Measurements from ENCODE around the gene LMO3. TPM values are rescaled to one million over a fixed set of nuclear protein-coding genes. Genes with fewer than 3 reads are reported as not detected.

The LMO3 gene
- total RNA-seq, 1 experiment from 2014 or later = 0.34 TPM

DNA sequence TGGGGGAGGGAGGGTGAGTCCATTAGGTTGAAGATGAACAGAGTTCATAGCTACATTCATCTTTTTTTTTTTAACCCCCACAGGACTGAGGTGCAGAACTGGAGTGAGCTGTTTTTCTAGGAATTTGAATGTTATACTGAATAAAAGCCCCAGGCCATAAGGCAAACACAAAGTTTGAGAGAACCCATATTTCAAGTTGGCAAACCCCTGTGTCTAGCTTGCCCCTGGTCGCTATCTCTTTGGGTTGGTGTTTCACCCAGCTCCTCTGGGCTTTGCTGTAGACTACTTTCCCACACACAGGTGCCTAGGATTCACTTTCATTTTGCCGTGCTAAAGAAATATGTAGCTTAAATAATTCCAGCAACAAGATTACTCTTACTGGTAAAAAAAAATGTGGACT lies 5.2 kb upstream of the LMO3 start:
- POLR2A ChIA-PET = no interaction called here
- no TSS peak for BruUV-seq (replicated peaks)
- Histone ChIP-seq H3K4me2 (ENCODE audit: low read length) (no peak overlapping the region), H3K27me3 (ENCODE audit: insufficient read depth, low read length) (no peaks in the 10 kb centered on the region), H3K4me3 (replicated peaks in 1 of 2; ENCODE audit: low read depth in 1 of 2, low read length in 2 of 2) (no peak overlapping the region), H3K79me2 (ENCODE audit: insufficient read depth, low read length) (no peaks in the 10 kb centered on the region), H3K9me3 (ENCODE audit: control insufficient read depth in 1 of 2, insufficient read depth in 1 of 2, low read depth in 1 of 2, low read length in 2 of 2) (no peaks in the 10 kb centered on the region), H2AFZ (ENCODE audit: low read depth, low read length, poor library complexity, severe bottlenecking) (no peak overlapping the region), H3K27ac (ENCODE audit: low read depth, low read length) (no peak overlapping the region), H4K20me1 (ENCODE audit: insufficient read depth) (no peaks in the 10 kb centered on the region), H3K4me1 (ENCODE audit: control insufficient read depth in 1 of 2, insufficient read depth in 2 of 2, low read length in 2 of 2) (no peaks in the 10 kb centered on the region), H3K9ac (ENCODE audit: low read length) (no peak overlapping the region), H3K9me2 (ENCODE audit: insufficient read depth) (no peaks in the 10 kb centered on the region), H3K36me3 (ENCODE audit: control insufficient read depth in 1 of 2, insufficient read depth in 2 of 2, low read length in 2 of 2) (no peaks in the 10 kb centered on the region)
- CTCF ChIA-PET = no interaction called here
- TF ChIP-seq, protein P1, sequence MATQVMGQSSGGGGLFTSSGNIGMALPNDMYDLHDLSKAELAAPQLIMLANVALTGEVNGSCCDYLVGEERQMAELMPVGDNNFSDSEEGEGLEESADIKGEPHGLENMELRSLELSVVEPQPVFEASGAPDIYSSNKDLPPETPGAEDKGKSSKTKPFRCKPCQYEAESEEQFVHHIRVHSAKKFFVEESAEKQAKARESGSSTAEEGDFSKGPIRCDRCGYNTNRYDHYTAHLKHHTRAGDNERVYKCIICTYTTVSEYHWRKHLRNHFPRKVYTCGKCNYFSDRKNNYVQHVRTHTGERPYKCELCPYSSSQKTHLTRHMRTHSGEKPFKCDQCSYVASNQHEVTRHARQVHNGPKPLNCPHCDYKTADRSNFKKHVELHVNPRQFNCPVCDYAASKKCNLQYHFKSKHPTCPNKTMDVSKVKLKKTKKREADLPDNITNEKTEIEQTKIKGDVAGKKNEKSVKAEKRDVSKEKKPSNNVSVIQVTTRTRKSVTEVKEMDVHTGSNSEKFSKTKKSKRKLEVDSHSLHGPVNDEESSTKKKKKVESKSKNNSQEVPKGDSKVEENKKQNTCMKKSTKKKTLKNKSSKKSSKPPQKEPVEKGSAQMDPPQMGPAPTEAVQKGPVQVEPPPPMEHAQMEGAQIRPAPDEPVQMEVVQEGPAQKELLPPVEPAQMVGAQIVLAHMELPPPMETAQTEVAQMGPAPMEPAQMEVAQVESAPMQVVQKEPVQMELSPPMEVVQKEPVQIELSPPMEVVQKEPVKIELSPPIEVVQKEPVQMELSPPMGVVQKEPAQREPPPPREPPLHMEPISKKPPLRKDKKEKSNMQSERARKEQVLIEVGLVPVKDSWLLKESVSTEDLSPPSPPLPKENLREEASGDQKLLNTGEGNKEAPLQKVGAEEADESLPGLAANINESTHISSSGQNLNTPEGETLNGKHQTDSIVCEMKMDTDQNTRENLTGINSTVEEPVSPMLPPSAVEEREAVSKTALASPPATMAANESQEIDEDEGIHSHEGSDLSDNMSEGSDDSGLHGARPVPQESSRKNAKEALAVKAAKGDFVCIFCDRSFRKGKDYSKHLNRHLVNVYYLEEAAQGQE (IDR thresholded peaks at IDR 0.05; ENCODE audit: low read depth) = no peak
- ATAC-seq = no peak
- RAD21 ChIA-PET (ENCODE audit: low non-redundant PET in 1 of 2, low total read pairs in 2 of 2, uncharacterized antibody in 2 of 2, unreplicated experiment in 2 of 2) = no interaction called here
- no peak for DNase-seq (ENCODE audit: low read depth, low spot score)
- intact Hi-C loops (cut with micrococcal nuclease) = no loop called here

DNA sequence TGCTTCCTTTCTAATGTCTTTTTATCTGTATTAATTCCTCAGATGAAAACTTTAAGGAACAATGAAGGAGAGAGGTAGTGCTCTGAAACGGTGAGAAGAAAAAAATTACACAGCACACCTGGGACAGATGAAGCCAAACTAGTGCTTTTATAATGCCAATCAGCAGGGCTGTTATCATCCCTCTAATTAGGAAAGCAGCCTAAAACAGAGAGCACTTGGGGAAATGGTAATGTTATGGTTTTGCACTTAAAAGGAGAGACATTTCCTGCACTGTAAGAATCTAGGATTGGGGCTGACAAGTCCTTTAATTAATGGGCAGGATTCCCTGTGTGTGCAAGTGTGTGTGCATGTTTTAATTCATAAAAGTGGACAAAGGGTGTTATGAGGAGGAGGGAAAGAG lies 4.8 kb upstream of the LMO3 start:
- no TSS peak for BruUV-seq (replicated peaks)
- intact Hi-C loops (cut with micrococcal nuclease) = no loop called here
- Histone ChIP-seq H3K27me3 (ENCODE audit: insufficient read depth, low read length) (no peaks in the 10 kb centered on the region), H3K79me2 (ENCODE audit: insufficient read depth, low read length) (no peaks in the 10 kb centered on the region), H2AFZ (ENCODE audit: low read depth, low read length, poor library complexity, severe bottlenecking) (no peak overlapping the region), H3K4me1 (ENCODE audit: control insufficient read depth in 1 of 2, insufficient read depth in 2 of 2, low read length in 2 of 2) (no peaks in the 10 kb centered on the region), H4K20me1 (ENCODE audit: insufficient read depth) (no peaks in the 10 kb centered on the region), H3K4me2 (ENCODE audit: low read length) (no peak overlapping the region), H3K27ac (ENCODE audit: low read depth, low read length) (no peak overlapping the region), H3K36me3 (ENCODE audit: control insufficient read depth in 1 of 2, insufficient read depth in 2 of 2, low read length in 2 of 2) (no peaks in the 10 kb centered on the region), H3K9me3 (ENCODE audit: control insufficient read depth in 1 of 2, insufficient read depth in 1 of 2, low read depth in 1 of 2, low read length in 2 of 2) (no peaks in the 10 kb centered on the region), H3K9ac (ENCODE audit: low read length) (no peak overlapping the region), H3K4me3 (replicated peaks in 1 of 2; ENCODE audit: low read depth in 1 of 2, low read length in 2 of 2) (no peak overlapping the region), H3K9me2 (ENCODE audit: insufficient read depth) (no peaks in the 10 kb centered on the region)
- POLR2A ChIA-PET = no interaction called here
- DNase-seq (ENCODE audit: low read depth, low spot score) (no peak), ATAC-seq (no peak)
- CTCF ChIA-PET = no interaction called here
- RAD21 ChIA-PET (ENCODE audit: low non-redundant PET in 1 of 2, low total read pairs in 2 of 2, uncharacterized antibody in 2 of 2, unreplicated experiment in 2 of 2) = no interaction called here
- no peak for TF ChIP-seq FOSL1 (IDR thresholded peaks at IDR 0.05; ENCODE audit: low read depth)
- no peak for TF ChIP-seq CBX3 (IDR thresholded peaks at IDR 0.05; ENCODE audit: low read depth)
- no peak for TF ChIP-seq ELF1 (IDR thresholded peaks at IDR 0.05; ENCODE audit: borderline replicate concordance, low read depth)
- TF ChIP-seq, protein P2, sequence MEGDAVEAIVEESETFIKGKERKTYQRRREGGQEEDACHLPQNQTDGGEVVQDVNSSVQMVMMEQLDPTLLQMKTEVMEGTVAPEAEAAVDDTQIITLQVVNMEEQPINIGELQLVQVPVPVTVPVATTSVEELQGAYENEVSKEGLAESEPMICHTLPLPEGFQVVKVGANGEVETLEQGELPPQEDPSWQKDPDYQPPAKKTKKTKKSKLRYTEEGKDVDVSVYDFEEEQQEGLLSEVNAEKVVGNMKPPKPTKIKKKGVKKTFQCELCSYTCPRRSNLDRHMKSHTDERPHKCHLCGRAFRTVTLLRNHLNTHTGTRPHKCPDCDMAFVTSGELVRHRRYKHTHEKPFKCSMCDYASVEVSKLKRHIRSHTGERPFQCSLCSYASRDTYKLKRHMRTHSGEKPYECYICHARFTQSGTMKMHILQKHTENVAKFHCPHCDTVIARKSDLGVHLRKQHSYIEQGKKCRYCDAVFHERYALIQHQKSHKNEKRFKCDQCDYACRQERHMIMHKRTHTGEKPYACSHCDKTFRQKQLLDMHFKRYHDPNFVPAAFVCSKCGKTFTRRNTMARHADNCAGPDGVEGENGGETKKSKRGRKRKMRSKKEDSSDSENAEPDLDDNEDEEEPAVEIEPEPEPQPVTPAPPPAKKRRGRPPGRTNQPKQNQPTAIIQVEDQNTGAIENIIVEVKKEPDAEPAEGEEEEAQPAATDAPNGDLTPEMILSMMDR (IDR thresholded peaks at IDR 0.05 in 2 of 3, conservative IDR thresholded peaks at IDR 0.05 in 1 of 3; ENCODE audit: borderline replicate concordance in 1 of 3, insufficient read depth in 1 of 3, low read depth in 2 of 3, low read length in 2 of 3) = no peak
- TF ChIP-seq, protein P3, sequence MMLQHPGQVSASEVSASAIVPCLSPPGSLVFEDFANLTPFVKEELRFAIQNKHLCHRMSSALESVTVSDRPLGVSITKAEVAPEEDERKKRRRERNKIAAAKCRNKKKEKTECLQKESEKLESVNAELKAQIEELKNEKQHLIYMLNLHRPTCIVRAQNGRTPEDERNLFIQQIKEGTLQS (IDR thresholded peaks at IDR 0.05) = no peak
- TF ChIP-seq JUND (IDR thresholded peaks at IDR 0.05) = no peak
- TF ChIP-seq RAD21 (IDR thresholded peaks at IDR 0.05; ENCODE audit: low read depth) = no peak
- no peak for TF ChIP-seq SP1 (IDR thresholded peaks at IDR 0.05; ENCODE audit: low read depth)
- TF ChIP-seq, protein P4, sequence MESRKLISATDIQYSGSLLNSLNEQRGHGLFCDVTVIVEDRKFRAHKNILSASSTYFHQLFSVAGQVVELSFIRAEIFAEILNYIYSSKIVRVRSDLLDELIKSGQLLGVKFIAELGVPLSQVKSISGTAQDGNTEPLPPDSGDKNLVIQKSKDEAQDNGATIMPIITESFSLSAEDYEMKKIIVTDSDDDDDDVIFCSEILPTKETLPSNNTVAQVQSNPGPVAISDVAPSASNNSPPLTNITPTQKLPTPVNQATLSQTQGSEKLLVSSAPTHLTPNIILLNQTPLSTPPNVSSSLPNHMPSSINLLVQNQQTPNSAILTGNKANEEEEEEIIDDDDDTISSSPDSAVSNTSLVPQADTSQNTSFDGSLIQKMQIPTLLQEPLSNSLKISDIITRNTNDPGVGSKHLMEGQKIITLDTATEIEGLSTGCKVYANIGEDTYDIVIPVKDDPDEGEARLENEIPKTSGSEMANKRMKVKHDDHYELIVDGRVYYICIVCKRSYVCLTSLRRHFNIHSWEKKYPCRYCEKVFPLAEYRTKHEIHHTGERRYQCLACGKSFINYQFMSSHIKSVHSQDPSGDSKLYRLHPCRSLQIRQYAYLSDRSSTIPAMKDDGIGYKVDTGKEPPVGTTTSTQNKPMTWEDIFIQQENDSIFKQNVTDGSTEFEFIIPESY (IDR thresholded peaks at IDR 0.05; ENCODE audit: extremely low read depth, insufficient replicate concordance, low read length) = no peak
- no peak for TF ChIP-seq ZNF274 (IDR thresholded peaks at IDR 0.05; ENCODE audit: low read depth, low read length)
- TF ChIP-seq YY1 (IDR thresholded peaks at IDR 0.05; ENCODE audit: extremely low read depth, insufficient replicate concordance, low read depth, low read length) = no peak
- TF ChIP-seq POLR2A (IDR thresholded peaks at IDR 0.05; ENCODE audit: borderline replicate concordance, extremely low read depth, insufficient read depth, insufficient read length) = no peak
- no peak for TF ChIP-seq POLR2AphosphoS5 (IDR thresholded peaks at IDR 0.05; ENCODE audit: low read depth, low read length)
